NCI-H2227 treated with DMSO at 0.1 percent for 48 hours (cell line): ENCODE results near the gene MPP2.
"Not testable (repeated sequence)": the region's sequence is repeated elsewhere in the genome, so short reads cannot be mapped to it uniquely, and the experiment has no call there.

Experiments used
- DNase-seq: peaks from one replicate; lab custom pipeline; 2025; lab: John Stamatoyannopoulos, UW

Gene MPP2, protein sequence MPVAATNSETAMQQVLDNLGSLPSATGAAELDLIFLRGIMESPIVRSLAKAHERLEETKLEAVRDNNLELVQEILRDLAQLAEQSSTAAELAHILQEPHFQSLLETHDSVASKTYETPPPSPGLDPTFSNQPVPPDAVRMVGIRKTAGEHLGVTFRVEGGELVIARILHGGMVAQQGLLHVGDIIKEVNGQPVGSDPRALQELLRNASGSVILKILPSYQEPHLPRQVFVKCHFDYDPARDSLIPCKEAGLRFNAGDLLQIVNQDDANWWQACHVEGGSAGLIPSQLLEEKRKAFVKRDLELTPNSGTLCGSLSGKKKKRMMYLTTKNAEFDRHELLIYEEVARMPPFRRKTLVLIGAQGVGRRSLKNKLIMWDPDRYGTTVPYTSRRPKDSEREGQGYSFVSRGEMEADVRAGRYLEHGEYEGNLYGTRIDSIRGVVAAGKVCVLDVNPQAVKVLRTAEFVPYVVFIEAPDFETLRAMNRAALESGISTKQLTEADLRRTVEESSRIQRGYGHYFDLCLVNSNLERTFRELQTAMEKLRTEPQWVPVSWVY

GRCh38 chr17:43907425-43907981, at the start of gene MPP2:
Gene MPP2 (minus strand): TSS chr17:43907536. CDS start chr17:43904460, 3,076 bp downstream.
- peak; percentile 66 for DNase-seq

GRCh38 chr17:43956222-43956621, 48.9 kb upstream of the MPP2 start:
- DNase-seq, result no peak

DNA sequence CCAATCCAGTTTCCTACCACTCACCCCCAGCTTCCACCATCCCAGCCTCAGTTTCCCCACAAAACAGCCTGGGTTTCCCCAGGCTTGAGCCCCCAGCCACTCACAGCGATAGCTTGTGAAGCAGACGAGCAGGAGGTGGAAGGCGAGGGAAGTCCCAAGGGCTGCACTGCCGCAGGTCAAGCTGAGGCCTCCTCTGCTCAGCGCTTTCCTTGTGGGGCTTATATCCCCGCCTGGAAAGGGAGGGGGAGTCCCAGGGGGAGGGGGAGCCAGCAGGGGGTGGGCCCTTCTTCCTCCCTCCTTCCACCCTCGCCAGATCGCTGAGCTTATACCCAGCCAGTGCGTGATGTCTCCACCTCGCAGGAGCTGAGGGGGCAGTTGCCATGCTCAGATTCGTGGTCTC, 46.4 kb upstream of the MPP2 start, which contains the start of gene PYY:
Gene PYY, minus strand, starts transcription at position 195 of the 400 bp plus-strand sequence. CDS start 457 bp downstream, outside the sequence.
- no peak for DNase-seq

DNA sequence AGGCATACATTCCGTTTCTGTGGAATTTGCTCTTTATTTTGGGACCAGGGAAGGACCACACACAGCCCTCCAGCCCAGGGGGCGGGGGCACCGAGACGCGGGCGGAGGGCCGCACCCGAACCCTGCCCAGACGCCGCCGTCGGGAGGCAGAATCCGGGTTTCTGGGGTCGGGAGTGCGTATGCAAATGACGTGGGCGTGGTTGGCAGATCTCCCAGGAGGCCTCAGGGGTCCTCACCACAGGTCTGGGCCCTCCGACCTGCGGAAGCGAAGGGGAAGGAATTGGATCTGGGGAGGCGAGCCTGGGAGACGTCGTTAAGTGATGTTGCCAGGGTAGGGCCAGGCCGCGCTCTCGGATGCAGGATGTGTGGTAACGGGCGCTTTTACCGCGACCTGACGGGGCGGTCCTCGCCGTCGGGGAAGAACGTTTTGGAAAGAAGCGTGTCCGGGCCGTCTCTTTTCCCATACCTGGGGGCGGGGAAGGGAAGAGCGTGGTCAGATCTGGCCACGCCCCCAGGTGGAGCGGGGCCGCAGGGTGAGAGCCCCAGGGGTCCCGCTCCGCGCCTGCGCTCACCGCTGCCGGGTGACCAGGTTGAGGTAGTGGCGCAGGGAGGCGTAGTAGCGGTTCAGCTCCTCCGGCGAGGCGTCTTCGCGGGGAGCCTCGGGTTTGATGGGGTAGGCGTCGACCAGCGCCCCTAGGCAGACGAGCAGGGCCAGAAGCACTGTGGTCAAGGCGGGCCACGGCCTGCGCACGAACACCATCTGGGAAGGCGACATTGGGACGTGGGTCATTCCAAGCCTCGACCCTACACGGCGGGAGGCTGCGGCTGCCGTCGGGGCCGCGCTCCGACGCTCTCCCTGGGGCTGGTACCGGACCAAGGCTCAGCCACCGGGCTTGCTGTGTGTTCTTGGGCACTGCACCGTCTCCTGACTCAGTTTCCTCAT, 45.7 kb upstream of the MPP2 start:
- no peak for DNase-seq

DNA sequence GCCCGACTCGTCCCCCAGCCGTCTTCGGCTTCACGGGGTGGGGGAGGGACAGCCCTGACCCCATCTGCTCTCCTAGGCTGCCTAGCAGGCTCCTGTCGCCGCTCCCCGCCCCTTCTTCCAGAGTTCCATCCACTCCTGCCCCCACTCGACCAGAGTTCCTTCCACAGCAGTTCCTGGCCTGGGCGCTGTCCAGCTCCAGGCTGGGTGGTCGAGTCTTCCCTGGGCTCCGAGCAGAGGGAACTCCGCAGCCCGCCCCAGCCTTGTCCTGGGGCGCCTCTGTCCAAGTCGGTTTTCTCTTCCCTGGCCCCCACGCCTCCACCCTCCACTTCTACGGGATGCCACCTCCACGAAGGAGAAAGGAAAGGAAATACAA, 45.0 kb upstream of the MPP2 start:
- no peak for DNase-seq

DNA sequence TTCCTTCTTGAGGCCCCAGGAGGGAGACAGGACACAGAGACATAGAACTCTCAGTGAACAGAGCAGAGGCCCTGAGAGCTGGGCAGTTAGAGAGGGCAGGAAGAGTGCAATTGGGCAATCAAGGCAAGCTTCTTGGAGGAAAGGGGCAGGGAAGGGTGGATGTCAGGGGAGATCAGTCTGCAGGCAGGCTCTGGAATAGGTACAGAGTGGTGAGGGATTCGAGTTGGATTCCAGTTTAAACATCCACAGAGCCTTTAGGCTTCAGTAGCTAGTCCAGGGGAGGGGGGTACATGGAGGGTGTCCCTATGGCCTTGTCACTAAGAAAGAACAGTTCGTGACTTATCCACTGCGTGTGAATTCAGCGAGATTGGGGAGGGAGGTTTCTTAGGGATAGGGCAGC, 44.4 kb upstream of the MPP2 start:
- DNase-seq, result no peak

GRCh38 chr17:43950554-43950953, 43.2 kb upstream of the MPP2 start:
- no peak for DNase-seq

DNA sequence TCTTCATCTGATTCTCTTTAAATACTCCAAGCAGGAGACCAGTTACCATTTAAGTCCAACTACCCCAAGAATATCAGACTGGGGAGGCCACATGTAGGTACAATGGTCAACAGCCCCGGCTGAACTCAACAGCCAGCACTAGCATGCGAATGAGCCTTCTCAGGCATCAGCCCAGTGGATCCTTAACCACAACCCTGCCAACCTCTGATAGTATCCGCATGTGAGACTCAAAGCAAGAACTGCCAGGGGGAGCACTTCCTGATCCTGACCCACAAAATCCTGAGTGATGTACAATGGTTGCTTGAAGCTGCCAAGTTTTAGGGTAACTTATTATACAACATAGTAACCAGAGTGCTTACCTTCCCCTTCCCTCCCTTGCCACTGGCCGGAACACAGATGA, 42.4 kb upstream of the MPP2 start:
- DNase-seq, result no peak

DNA sequence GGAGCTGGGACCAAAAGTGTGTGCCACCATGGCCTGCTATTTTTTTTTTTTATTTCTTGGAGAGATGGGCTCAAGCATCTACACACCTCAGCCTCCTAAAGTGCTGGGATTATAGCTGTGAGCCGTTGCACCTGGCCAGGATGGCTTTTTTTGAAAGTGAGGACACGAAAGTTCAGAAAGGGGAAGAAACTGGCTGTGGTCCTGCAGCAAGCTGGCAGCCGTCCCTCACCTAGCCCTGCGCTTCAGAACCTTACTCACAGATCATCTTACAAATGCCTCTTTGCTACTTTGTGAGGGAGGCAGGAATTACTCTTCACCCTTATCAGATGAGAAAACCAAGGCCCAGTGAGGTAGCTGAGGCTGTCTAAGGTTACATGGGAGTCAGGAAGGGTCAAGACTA, 39.4 kb upstream of the MPP2 start:
- DNase-seq, result no peak

DNA sequence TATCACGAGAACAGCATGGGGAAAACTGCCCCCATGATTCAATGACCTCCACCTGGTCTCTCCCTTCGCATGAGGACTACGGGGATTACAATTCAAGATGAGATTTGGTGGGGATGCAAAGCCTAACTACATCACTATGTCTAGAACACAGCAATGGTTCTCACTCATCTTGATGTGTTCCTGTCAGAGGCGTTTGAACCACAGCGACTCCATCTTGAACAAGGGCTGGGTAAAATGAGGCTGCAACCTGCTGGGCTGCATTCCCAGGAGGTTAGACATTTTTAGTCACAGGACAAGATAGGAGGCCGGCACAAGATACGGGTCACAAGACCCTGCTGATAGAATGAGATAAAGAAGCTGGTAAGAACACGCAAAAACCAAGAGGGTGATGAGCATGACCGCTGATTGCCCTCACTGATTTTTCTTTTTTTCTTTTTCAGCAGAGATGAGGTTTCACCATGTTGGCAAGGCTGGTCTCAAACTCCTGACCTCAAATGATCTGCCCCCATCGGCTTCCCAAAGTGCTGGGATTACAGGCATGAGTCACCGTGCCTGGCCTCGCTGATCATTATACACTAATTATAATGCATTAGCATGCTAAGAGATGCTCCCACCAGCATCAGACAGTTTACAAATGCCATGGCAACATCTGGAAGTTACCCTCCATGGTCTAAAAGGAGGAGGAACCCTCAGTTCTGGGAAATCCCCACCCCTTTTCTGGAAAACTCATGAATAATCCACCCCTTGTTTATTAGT, 37.9 kb upstream of the MPP2 start:
- DNase-seq, result no peak

DNA sequence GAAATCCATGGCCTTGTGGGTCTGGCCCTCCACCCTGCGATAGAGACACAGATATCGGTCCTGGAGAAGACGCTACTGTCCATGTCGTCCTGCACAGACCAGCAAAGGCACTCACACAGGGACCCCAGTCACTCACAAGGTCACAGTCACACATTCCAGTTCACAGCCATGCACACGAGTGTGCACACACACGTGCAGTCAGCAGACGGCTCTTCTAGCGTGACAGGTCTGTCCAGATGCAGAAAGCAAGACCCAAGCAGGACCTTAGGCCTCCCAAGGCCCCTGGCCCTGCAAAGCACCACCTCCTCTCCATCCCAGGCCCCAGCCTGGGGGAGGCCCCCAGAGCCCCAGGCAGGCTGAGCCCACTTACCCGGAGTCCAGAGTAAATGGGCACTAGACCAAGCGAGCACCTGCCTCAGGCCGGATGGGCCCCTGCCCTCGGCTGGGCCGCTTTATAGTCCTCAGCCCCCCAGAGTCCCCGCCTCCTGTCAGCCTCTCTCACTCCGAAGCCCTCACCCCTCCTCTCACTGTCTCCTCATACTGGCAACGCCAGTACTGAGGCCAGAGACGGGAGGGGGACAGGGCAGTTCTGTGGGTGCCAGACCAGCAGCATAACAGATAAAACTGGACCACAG, 34.8 kb upstream of the MPP2 start, which contains the start of gene PPY:
Gene PPY, minus strand, starts transcription at position 426 of the 635 bp plus-strand sequence. CDS start 822 bp downstream, outside the sequence.
- no peak for DNase-seq

GRCh38 chr17:43940630-43941029, 33.3 kb upstream of the MPP2 start:
- DNase-seq, result no peak

DNA sequence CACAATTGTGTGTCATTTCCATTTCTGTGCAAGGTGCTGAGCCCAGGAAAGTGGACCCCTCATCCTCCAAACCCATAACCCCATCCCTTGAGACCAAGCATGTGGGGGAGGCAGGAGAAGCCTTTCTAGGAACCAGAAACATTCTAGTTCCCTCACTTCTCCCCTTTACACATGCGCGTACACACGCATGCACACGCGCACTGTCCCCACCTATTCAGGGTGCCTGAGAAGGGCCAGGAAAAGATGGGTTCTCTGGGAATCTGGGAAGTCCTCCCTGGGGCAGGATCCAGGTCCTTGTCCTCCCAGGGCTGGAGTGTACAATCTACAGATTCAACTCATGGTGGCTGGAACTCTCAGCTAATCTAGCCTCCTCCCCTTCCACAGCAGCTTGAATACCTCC, 32.5 kb upstream of the MPP2 start:
- no peak for DNase-seq

DNA sequence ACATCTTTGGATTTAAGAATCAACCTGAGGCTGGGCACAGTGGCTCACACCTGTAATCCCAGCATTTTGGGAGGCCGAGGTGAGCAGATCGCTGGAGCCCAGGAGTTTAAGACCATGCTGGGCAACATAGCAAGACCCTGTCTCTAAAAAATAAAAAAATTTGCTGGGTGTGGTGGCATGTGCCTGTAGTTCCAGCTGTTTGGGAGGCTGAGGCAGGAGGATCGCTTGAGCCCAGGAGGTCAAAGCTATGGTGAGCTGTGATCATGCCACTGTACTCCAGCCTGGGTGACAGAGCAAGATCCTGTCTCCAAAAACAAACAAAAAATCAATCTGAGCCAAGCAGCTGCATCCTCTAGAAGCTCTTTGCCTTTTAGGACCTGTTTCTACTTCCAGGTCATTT, 32.1 kb upstream of the MPP2 start:
- DNase-seq, result not testable (repeated sequence)

- DNase-seq, result no peak
These were observed 31.5 kb upstream of the MPP2 start for GRCh38 chr17:43938838-43939182.

DNA sequence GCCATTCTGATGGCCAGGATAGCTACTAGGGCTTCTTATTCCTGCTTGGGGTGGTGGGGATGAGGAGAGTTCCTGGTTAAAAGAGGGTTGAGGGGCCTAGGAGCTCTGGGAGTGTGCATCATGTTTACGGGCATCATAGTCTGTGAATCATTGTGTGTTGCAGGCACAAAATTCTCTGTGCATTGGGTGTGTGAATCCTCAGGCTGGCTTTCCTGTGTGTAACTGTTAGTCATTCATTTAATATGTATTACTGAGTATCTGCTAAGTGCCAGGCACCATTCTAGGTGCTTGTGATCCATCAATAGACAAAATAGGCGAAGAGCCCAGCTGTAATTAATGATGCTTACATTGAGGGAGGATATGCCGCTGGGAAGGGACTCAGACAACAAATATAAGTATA, 29.1 kb upstream of the MPP2 start:
- no peak for DNase-seq

DNA sequence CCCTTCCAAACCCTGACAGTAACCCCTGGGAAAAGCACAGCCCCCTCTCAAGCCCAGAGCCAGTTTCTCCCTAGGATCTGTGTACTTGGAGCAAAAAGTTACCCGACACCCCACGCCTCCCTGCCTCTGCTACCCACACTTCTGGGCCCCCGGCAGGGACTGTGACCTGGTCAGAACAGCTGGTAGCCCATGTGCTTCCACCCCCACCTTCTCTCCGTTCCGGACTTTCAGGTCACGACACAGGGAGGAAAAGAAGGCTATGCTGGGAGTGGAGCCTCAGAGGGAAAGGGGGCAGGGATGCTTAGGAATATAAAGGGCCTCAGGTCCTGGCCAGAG, 28.6 kb upstream of the MPP2 start:
- DNase-seq, result no peak

DNA sequence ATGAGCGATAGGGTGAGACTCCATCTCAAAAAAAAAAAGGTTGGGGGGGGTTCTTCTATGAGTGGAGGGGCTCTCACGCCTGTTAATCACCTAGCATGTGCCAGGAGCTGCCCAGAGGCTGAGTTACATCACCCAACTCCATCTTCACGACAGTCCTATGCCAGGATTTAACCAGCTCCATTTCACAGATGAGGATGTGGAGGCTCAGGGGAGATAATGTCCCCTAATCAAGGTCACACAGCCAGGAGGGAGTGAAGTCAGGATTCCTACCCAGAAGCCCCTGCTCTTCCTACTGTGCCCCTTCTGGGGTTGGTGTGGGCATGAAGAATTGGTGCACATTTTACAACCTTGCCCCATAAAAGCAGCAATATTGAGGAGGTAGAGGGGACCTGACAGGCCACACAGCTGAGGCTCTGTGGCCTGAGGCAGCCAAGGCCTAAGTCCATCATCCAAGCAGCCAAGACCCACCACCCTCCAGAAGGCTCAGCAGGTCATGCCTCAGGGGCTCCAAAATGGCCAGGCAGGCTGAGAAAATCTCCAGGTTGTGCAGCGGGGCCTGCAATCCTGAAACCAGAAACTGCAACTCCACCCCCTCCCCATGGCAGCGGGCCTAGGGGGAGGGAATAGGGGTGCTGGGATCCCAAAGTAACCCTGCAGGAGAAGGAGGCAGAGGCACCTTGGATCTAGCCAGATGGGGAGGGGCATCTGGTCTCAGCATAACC, 28.0 kb upstream of the MPP2 start:
- DNase-seq, result no peak

DNA sequence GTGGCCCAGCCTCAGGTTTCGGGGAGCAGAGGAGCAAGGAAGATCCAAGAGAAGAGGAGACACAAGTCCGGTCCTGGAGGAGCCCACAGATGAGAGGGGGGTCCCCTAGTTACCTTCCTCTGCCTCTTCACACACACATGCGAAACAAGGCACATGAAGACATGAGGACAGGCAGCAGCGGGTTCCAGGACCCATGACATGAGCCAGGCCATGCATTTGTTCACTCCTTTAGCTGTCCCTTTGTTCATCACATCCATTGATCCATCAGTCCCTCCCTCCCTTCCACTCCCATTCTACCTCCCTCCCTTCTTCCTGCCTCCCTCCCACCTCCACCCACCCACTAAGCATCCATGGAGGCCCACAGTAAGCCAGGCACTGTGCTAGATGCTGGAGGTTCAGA, 25.6 kb upstream of the MPP2 start:
- no peak for DNase-seq

DNA sequence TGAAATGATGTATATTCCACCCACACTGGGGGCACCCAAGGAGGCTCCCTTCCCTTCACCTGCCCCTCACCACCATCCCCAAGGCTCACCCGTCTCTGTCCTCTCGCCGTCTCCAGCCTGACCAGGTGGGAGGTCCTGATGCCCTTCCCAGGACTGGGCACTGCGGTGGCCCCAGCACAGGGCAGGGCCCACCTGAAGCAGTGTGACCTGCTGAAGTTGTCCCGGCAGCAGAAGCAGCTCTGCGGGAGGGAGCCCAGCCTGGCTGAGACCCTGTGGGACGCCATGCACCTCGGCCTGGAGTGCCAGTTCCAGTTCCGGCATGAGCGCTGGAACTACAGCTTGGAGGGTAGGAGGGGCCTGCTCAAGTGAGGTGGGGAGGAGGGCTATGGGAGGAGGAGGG, 25.0 kb upstream of the MPP2 start:
- no peak for DNase-seq
